Ureter (tissue), 1 donor: ENCODE data around the gene SH2D6. TPM values are rescaled to one million over a fixed set of nuclear protein-coding genes. Genes with fewer than 3 reads are reported as not detected.
A peak's percentile ranks its signal among the peaks of the same experiment; 100 is the strongest.
"Not testable (repeated sequence)": the region's sequence is repeated elsewhere in the genome, so short reads cannot be mapped to it uniquely, and the experiment has no call there.

Experiments
- DNase-seq: peaks from one replicate; pipeline ENCODE4 v3.0.0-alpha.2; 2020; ENCODE audit warnings: low spot score
- total RNA-seq: library from RNA; stranded (reverse); gene quantifications from one replicate; pipeline ENCODE4 v1.2.4, GENCODE V29; 2023
- donor health status: DM: yes; HTN: yes; CAD: no.

SH2D6 gene
- total RNA-seq, 1 donor from 2014 or later: 0.75 TPM

DNA sequence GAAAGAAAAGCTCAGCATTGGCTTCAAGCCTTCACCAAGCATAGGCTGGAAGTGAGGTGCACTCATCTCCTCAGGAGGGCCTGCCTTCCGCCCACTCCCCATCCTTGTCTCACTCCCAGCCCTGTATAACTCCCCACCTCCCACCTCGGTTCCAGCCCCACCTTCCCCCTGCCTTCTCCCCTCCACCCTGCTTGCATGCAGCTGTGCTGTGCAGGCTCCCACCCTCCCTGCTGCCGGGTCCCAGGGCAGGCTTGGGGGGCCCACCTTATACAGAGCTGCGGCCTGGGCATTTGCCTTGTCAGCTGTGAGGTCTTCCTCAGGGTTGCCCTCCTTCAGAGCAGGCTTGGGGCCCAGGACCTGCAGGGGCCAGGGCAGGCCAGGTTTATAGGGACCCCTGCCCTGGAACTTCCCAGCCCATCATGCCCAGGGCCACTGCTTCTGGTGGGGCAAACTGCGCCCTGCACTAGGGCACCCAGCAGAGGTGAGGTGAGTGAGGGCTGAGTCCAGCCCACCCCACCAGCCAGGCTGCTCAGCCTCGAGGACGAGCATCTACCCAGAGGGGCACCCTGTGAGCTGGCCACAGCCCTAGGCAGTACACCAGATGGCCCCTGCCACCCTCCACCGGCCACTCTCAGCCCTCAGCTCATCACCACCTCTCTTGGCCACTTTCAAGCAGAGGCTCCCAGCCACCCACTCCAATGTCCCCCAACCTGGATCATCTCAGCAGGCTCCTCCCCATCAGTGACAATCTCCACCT lies 19.9 kb upstream of the SH2D6 start:
- no peak for DNase-seq

DNA sequence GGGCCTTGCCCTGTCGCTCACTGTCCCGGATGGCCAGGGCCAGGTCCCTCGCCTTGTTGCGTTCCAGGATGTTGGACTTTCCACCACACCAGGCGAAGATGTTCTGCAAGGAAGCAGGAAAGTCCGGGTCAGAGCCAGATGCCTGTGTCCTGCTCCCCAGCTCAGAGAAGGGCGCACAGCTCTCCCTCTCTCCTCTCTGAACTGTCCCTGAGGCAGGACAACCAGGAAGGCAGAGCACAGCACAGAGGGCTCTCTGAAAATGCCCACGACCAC lies 19.4 kb upstream of the SH2D6 start:
- DNase-seq: no peak

DNA sequence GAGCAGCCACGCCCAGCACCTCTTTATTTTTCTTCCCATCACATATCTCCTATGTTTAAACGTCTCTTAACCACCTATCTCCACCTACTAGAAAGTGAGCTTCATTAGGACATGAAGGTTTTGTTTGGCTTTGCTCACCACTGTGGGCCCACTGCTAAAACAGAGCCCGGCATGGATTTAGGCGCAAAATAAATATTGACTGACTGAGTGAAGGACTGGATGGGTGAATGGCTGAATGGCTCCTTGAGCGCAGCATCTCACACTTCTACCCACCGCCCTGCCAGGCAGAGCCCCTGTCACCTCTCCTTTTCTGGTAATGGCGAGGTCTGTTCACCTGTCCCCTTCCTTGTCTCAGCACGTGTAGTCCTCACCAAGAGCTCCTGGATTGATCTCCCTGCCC lies 18.5 kb upstream of the SH2D6 start:
- no peak for DNase-seq

DNA sequence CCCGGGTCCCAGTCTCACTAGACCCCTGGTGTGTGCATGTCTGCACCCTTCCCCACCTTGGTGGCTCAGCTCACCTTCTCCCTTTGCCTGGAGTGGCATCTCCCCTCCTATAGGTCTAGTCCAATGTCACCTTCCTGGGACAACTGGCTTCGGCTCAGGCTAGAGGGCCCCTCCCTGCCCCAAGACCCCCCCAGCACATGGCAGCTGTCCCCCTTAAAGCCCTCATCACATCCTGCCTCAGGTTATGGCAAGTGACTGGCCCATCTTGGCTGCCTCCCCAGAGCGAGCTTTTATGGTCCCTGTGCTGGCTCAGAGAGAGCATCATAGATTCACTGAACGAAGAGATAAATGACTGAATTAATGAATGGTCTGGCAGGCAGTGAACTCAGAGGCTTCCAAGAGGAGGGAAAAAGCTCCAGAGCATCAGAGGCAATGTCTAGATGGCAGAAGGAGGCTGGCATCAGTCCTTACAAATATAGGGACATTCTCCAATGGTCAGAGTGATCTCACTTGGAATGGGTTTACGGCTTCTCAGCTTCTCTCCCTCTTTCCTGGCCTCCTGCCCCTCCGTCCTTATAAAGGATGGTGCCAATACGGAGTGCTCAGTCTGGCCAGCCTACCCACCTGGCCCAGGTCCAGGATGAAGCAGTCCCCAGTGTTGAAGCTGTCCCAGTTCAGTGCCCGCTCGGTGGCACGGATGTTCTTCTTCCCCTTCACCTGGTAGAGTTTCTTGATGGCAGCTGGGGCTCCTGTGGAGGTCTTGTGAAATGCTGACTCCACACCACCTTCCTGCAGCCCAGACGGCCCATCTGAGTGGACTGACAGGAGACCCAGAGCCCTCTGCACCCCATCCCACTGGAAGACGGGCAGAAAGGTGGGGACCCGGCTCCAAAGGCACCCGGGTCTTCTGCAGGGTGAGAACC lies 17.7 kb upstream of the SH2D6 start:
- no peak for DNase-seq

- DNase-seq: no peak
Observed at GRCh38 chr2:85401464-85401805, 17.1 kb upstream of the SH2D6 start.

- no peak for DNase-seq
Observed at GRCh38 chr2:85401844-85402243, 16.7 kb upstream of the SH2D6 start.

DNA sequence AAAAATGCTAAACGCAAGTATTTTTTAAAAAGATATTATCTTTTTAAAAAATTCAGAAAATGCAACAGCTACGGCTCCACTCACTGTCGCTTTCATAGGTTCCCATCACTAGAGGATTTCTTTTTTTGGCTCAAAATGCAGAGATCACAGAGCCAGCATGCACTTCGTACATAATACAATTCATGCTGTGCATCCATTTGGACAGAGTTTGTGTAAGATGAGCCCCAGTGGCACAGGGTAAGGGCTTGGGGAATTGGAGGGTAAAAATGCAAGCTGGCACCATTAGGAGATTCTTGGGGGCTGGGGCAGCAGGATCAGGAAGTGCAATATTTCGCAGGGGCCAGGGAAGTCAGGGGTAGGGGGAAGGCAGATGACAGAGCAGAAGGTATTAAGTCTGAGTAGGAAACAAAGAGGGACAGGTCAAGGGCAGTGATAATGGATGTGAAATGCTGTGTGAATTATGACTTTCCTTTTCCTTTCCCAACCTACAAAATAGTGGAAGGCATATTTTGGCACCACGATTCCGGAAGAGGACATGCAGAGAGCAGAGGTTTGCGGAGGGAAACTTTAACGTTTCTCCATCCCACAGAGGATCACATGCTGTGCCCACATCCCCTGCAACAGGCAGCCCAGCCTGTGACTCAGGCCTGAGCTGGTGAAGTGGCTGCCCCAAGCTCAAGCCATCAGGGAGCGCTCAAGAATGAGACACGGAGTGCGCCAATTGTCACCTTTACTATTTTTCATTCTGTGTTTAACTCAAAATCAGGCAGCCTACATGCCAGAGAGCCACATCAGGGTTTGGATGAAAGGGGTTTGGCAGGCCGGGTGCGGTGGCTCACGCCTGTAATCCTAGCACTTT lies 13.1 kb upstream of the SH2D6 start:
- no peak for DNase-seq

DNA sequence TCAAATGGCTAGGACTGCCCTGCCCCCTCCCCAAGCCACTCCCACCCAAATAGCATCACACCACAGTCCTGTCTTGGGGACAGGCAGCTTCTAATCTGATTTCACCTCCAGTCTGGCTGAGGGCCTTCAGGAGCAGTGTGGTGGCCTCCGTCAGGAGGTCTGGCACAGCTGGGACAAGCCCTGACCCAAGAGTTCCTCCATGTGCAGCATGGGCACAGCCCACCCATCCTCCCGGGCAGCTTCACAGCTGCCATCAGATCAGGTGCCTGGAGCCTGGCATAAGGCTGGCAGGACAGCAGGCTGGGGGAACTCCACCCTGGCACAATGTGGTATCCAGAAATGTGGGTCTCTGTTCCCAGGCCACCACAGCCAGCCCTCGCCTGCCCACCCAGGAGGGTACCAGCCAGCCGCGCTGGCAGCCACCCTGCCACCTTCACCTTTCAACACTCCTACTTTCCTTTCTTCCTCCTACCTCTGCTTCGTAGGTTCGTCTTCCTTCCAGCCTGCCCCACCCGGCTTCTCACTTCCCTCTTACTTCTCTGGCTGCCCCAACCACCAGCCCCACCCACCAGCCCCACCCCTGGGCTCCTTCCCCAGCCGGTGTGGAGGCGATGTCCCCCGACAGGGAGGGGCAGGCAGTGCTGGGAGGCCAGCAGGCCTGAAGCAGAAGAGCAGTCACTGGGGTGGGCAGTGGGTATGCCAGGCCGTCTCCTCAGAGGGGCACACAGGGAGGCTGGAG lies 8.5 kb upstream of the SH2D6 start, which contains the start of gene CAPG:
CAPG (minus strand) TSS at position 522 of the 739 bp plus-strand sequence. CDS start 8,221 bp downstream, outside the sequence.
- peak; percentile 89 for DNase-seq

- DNase-seq: no peak
Observed at GRCh38 chr2:85410584-85411404, 7.7 kb upstream of the SH2D6 start.

- DNase-seq: no peak
Observed at GRCh38 chr2:85411405-85411748, 7.1 kb upstream of the SH2D6 start.

DNA sequence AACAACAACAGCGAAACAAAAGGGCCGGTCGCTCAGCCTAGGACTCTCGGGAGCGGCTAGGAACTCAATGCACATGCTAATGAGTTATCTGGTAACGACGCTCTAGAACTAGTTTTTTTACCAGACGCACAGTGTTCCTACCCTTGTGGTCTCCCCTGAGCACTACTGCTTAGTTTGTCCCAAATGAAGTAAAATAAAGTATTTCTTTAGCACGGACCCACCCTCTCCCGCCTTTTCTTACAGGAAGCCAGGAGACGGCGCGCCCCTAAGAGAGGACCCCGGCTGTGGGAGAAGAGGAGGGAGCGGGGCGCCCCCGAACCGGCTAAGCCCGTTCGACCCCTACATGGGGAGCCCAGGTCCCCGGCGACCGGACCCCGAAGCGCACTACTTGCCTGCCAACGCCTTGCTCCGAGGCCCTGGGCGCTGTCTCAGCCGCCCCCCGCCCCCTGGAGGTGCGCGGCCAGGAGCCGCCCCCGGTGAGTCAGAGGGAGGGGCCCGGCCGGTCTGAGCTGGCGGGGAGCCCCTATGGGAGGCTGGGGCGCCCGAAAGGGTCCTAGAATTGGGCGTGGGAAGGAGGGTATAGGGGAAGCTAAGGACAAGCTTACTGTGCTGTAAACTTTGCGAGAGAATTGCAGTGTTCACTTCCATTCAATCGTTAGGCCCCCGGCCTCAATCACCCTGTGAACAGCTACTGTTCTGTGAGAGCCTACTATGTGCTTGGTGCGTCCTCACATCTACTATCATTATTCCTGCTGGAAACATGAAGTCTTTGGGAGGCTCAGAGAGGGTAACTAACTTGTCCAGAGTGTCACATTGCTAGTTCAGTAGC lies 4.7 kb upstream of the SH2D6 start:
- DNase-seq: peak; percentile 76

GRCh38 chr2:85414421-85414759 lies 4.1 kb upstream of the SH2D6 start:
- DNase-seq: not testable (repeated sequence)

DNA sequence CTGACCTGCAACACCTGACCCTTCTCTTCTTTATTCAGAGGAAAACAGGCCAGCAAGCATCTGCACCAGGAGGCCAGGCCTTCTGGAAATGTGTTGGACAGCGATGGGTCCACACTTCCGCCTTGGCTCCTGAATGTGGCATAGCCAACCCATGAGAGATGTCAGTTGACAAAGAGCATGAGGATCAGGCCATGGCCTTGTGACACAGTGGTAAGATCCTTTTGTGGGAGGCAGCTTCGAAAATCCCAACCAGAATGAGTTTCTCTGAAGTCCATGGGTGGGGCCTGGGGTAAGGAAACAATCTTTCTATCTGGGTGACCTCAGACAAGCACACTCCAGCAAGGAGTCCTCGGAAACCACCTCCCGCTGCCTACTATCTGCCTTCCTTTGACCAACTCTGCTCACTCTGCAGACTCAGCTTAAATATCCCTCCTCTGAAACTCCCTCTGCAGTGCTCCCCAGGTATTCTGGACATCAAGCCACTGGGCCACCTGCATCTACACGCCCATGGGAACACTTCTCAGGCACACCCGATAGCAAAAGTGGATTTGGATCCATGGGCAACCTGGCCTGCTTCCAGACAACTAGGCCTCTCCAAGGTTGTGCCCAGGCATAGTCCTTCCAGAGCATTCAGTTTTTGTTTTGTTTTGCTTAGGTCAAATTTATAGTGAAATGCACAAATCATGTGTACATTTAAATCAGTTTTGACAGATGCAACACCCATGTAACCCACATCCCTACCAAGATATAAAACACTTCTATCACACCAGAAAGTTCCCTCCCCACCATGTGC lies 3.6 kb upstream of the SH2D6 start:
- no peak for DNase-seq

DNA sequence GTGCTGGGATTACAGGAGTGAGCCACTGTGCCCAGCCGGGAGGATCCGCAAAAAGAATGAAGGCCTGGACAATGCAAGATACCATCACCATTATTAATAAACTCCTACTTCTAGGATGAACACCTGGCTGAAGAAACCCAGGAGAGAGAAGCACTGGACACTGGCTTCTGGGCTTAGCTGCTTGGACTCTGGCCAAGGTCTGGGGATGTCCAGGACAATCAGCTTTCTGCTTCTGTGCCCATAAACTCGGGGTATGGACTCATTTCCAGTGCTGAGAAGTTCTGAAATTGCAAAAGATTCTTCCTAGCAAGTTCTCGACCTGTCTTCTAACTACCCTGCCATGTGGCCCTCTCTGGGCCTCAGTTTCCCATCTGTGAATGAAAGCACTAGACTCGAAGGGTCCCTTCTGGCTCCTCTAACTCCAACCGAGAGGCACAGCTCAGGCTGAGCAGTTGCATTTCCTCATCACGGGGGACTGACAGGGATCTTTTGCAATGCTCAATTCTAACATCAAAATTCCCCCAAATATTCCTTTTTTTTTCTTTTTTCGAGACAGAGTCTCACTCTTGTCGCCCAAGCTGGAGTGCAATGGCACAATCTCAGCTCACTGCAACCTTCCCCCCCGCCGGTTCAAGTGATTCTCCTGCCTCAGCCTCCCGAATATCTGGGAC lies 2.4 kb upstream of the SH2D6 start:
- no peak for DNase-seq

- DNase-seq: no peak
Observed at GRCh38 chr2:85419009-85419675, 628 bp downstream of the SH2D6 start.

GRCh38 chr2:85420536-85421259 lies 2.2 kb downstream of the SH2D6 start:
- DNase-seq: peak; percentile 90
